Peyer's patch (tissue), 4 donors: ENCODE results near the gene PTPRM.

Experiments used
- CTCF ChIP-seq, 6 experiments: fragments of 450-650 bp in 4 of 6; fragments of 200-600 bp in 2 of 6; sonication (generic) in 1 of 6; IDR thresholded peaks; one replicate each; pipeline ENCODE4 v1.5.1; 2017 to 2019; ENCODE audit warnings: antibody characterized with exemption in 6 of 6, mild to moderate bottlenecking in 3 of 6, moderate library complexity in 1 of 6
- POLR2A ChIP-seq, 2 donors: fragments of 450-650 bp; IDR thresholded peaks; one replicate each; pipeline ENCODE4 v1.5.1; 2017; ENCODE audit warnings: antibody characterized with exemption in 2 of 2, mild to moderate bottlenecking in 2 of 2, moderate library complexity in 2 of 2

- TF ChIP-seq CTCF (IDR thresholded peaks at IDR 0.05) (no peak), POLR2A (IDR thresholded peaks at IDR 0.05) (no peak)
These were observed 483.7 kb downstream of the PTPRM start for GRCh38 chr18:8050616-8051329.
